B cell (primary cell): ENCODE measurements around the gene CSDE1. TPM values are rescaled to one million over a fixed set of nuclear protein-coding genes. Genes with fewer than 3 reads are reported as not detected.

Experiments
- ATAC-seq: fragments of 200-7000 bp; cut with Tn5 transposase; one replicate; pipeline ENCODE4 v1.10.0; 2021; ENCODE audit warnings: low read depth, mild to moderate bottlenecking, moderate number of reproducible peaks, moderate library complexity
- CTCF ChIA-PET: fragments of 350-600 bp; sonication (Branson Sonifier 250); formaldehyde crosslinking; loops from one replicate; lab custom pipeline; 2021; ENCODE audit warnings: antibody characterized with exemption, inconsistent platforms; lab: Charles Lee
- POLR2A ChIA-PET: fragments of 350-600 bp; sonication (Branson Sonifier 250); formaldehyde crosslinking; loops from one replicate; lab custom pipeline; 2021; ENCODE audit warnings: antibody characterized with exemption; lab: Charles Lee
- DNase-seq: peaks from one replicate; pipeline ENCODE4 v3.0.0; 2013
- H2AFZ ChIP-seq: 2 replicates; pipeline ENCODE4 v1.6.1; 2012; ENCODE audit warnings: mild to moderate bottlenecking, low read depth, low read length; ENCODE audit not compliant: insufficient read depth, poor library complexity, severe bottlenecking
- H3K27ac ChIP-seq, 2 donors: 1 replicate in 1 of 2; 2 replicates in 1 of 2; pipeline ENCODE4 v1.5.1; 2012 to 2013; ENCODE audit warnings: low read length in 2 of 2, mild to moderate bottlenecking in 2 of 2, moderate library complexity in 1 of 2
- H3K27me3 ChIP-seq, 4 experiments: fragments of 200-600 bp in 1 of 4; sonication (generic) in 1 of 4; replicated peaks in 1 of 4; 1 replicate in 2 of 4; 2 replicates in 2 of 4; pipeline versions ENCODE4 v1.6.1 to v1.7.0; 2013 to 2016; ENCODE audit warnings: low read length in 3 of 4, mild to moderate bottlenecking in 2 of 4, mixed read lengths in 1 of 4, moderate library complexity in 1 of 4; ENCODE audit not compliant: insufficient read depth in 4 of 4, control insufficient read depth in 3 of 4; ENCODE audit errors: control extremely low read depth in 1 of 4
- H3K36me3 ChIP-seq, 2 experiments: replicated peaks in 1 of 2; 1 replicate in 1 of 2; 2 replicates in 1 of 2; pipeline versions ENCODE4 v1.6.1 to v1.7.1; 2013; ENCODE audit warnings: low read length in 1 of 2; ENCODE audit not compliant: insufficient read depth in 2 of 2, control insufficient read depth in 1 of 2; ENCODE audit errors: control extremely low read depth in 1 of 2, extremely low read depth in 1 of 2
- H3K4me1 ChIP-seq, 2 donors: fragments of 200-600 bp in 1 of 2; sonication (generic) in 1 of 2; 1 replicate in 1 of 2; 2 replicates in 1 of 2; pipeline versions ENCODE4 v1.5.1 to v1.6.1; 2013 to 2017; ENCODE audit warnings: low read length in 2 of 2; ENCODE audit not compliant: control insufficient read depth in 2 of 2, insufficient read depth in 2 of 2
- H3K4me2 ChIP-seq: replicated peaks from 2 replicates; pipeline ENCODE3; 2012; ENCODE audit warnings: mild to moderate bottlenecking, low read depth, low read length; ENCODE audit not compliant: poor library complexity, severe bottlenecking
- H3K4me3 ChIP-seq, 5 experiments: fragments of 200-600 bp in 1 of 5; sonication (generic) in 1 of 5; 1 replicate in 3 of 5; 2 replicates in 2 of 5; pipeline versions ENCODE4 v1.5.1 to v1.7.0; 2011 to 2016; ENCODE audit warnings: low read length in 4 of 5, mild to moderate bottlenecking in 4 of 5, low read depth in 2 of 5, control low read depth in 1 of 5, moderate library complexity in 1 of 5; ENCODE audit not compliant: insufficient read depth in 1 of 5; ENCODE audit errors: control extremely low read depth in 1 of 5, extremely low read depth in 1 of 5
- H3K79me2 ChIP-seq: fragments of 200-600 bp; sonication (generic); one replicate; pipeline ENCODE4 v1.6.0; 2016; ENCODE audit warnings: low read length; ENCODE audit not compliant: control insufficient read depth, insufficient read depth
- H3K9ac ChIP-seq: fragments of 200-600 bp; sonication (generic); 2 replicates; pipeline ENCODE4 v1.6.1; 2017; ENCODE audit warnings: mild to moderate bottlenecking, low read length, moderate library complexity
- H3K9me3 ChIP-seq, 3 donors: one replicate each; pipeline versions ENCODE4 v1.6.1 to v1.7.1; 2013; ENCODE audit warnings: low read length in 2 of 3; ENCODE audit not compliant: control insufficient read depth in 2 of 3, insufficient read depth in 1 of 3; ENCODE audit errors: control extremely low read depth in 1 of 3
- H4K20me1 ChIP-seq: 2 replicates; pipeline ENCODE4 v1.6.0; 2012; ENCODE audit warnings: mild to moderate bottlenecking, low read length; ENCODE audit not compliant: insufficient read depth, control insufficient read depth, poor library complexity, severe bottlenecking
- H3K27ac Mint-ChIP-seq: one replicate; pipeline ENCODE4 v1.8.0; 2021; ENCODE audit warnings: mixed read lengths
- H3K27me3 Mint-ChIP-seq: one replicate; pipeline ENCODE4 v1.8.0; 2021; ENCODE audit warnings: mixed read lengths
- H3K4me1 Mint-ChIP-seq: one replicate; pipeline ENCODE4 v1.8.0; 2021; ENCODE audit warnings: mixed read lengths
- H3K4me3 Mint-ChIP-seq: one replicate; pipeline ENCODE4 v1.8.0; 2021; ENCODE audit warnings: mixed read lengths
- H3K9me3 Mint-ChIP-seq: one replicate; pipeline ENCODE4 v1.8.0; 2022; ENCODE audit warnings: mixed read lengths; ENCODE audit not compliant: insufficient read depth
- EZH2 ChIP-seq: IDR thresholded peaks from 2 replicates; pipeline ENCODE4 v1.6.1; 2012; ENCODE audit warnings: borderline replicate concordance, low read depth, mild to moderate bottlenecking, moderate library complexity, low read length; ENCODE audit not compliant: insufficient read depth, poor library complexity, severe bottlenecking
- WGBS: methylation state at CpG from one replicate; pipeline ENCODE4 v1.1.5; 2013; ENCODE audit warnings: missing lambda C conversion rate; ENCODE audit not compliant: insufficient coverage; 5-methylcytosine and 5-hydroxymethylcytosine counted together
- intact Hi-C: fragments of 100-400 bp; cut with micrococcal nuclease; formaldehyde crosslinking; loops from one replicate; pipeline ENCODE4 v1.10.0; 2022
- polyA plus RNA-seq: library from polyadenylated mRNA; depleted of rRNA; stranded (reverse); fragments of >200 nt; gene quantifications from 2 replicates; pipeline ENCODE4 v1.2.3, GENCODE V29; 2012
- total RNA-seq, 2 donors: library from RNA; stranded (reverse); fragments of 120-200 nt in 1 of 2; gene quantifications; 1 replicate in 1 of 2; 2 replicates in 1 of 2; pipeline versions ENCODE4 v1.2.3 to v1.2.4, GENCODE V29; 2013 to 2022
- TF ChIP-seq, protein P1 (sequence below): fragments of 200-600 bp; IDR thresholded peaks from one replicate; pipeline ENCODE4 v1.8.0; 2022; ENCODE audit warnings: antibody characterized with exemption, mild to moderate bottlenecking

CSDE1 gene
- total and polyA plus RNA-seq, 2 donors (not counting 1 experiment from before 2014, with no cell fraction given), result 114 to 454 TPM

DNA sequence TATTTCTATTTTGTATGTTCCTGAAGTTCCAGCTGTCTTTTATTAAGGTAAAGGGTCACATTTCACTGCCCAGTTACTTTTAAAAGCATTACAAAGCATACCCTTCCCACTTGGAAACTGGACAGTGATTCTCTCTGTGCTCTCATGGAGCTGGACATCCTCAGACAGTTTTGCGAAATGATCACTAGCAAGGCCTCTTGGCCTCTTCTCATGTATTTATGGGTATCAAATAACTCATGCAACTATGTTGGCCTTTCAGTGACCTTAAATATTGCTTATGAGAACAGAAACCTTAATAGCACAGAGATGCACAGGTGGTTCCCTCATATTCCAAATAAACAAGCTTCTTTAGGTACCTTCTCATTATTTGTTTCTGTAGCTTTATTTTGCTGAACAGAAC lies 54.5 kb downstream of the CSDE1 start:
- no peak overlapping the region for H2AFZ ChIP-seq
- peaks cover 5% of the 10 kb centered on the region for H3K27me3 Mint-ChIP-seq
- no peaks in the 10 kb centered on the region for H4K20me1 ChIP-seq
- no peaks in the 10 kb centered on the region for H3K4me1 Mint-ChIP-seq
- DNase-seq (no peak), ATAC-seq (no peak)
- no peak overlapping the region for H3K27ac ChIP-seq
- H3K9me3 ChIP-seq, result no peaks in the 10 kb centered on the region
- no CpG with 5 or more reads among the region's 1 CpG for WGBS
- ChIA-PET POLR2A (no interaction called here), CTCF (no interaction called here)
- TF ChIP-seq, protein P1, sequence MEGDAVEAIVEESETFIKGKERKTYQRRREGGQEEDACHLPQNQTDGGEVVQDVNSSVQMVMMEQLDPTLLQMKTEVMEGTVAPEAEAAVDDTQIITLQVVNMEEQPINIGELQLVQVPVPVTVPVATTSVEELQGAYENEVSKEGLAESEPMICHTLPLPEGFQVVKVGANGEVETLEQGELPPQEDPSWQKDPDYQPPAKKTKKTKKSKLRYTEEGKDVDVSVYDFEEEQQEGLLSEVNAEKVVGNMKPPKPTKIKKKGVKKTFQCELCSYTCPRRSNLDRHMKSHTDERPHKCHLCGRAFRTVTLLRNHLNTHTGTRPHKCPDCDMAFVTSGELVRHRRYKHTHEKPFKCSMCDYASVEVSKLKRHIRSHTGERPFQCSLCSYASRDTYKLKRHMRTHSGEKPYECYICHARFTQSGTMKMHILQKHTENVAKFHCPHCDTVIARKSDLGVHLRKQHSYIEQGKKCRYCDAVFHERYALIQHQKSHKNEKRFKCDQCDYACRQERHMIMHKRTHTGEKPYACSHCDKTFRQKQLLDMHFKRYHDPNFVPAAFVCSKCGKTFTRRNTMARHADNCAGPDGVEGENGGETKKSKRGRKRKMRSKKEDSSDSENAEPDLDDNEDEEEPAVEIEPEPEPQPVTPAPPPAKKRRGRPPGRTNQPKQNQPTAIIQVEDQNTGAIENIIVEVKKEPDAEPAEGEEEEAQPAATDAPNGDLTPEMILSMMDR, result no peak
- TF ChIP-seq EZH2, result no peak
- H3K4me2 ChIP-seq, result no peak overlapping the region
- H3K79me2 ChIP-seq, result no peaks in the 10 kb centered on the region
- no peak overlapping the region for H3K4me3 Mint-ChIP-seq
- H3K36me3 ChIP-seq, result peaks cover 0 to 20% of the 10 kb centered on the region in 2 experiments
- H3K4me1 ChIP-seq, result no peaks in the 10 kb centered on the region
- H3K27ac Mint-ChIP-seq, result no peak overlapping the region
- no peak overlapping the region for H3K4me3 ChIP-seq
- intact Hi-C loops, result no loop called here
- H3K9me3 Mint-ChIP-seq, result no peaks in the 10 kb centered on the region
- no peak overlapping the region for H3K9ac ChIP-seq
- H3K27me3 ChIP-seq, result no peaks in the 10 kb centered on the region

DNA sequence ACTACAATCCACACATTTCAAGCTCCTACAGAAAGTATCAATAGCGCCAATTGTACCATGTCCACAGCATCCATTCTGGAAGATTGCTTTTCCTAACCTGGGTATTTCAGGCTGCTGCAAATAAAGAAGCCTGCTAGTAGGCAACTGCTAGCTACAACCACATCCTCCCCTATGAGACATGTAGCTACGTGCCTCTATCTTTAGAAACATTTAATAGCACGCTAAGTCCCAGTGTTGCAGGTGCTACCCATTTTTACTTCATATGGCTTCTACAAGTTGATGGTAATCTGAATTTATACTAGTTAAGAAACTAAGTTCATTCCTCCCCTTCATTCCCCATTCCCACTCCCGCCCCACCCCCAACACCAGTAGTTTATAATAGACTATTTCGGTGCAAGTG lies 55.0 kb downstream of the CSDE1 start:
- DNase-seq, result no peak
- intact Hi-C loops, result no loop called here
- CTCF ChIA-PET, result no interaction called here
- Mint-ChIP-seq H3K27ac (no peak overlapping the region), H3K4me1 (no peaks in the 10 kb centered on the region), H3K4me3 (no peak overlapping the region), H3K9me3 (no peaks in the 10 kb centered on the region), H3K27me3 (peaks cover 7% of the 10 kb centered on the region)
- Histone ChIP-seq H3K79me2 (no peaks in the 10 kb centered on the region), H3K4me3 (no peak overlapping the region), H3K27me3 (no peaks in the 10 kb centered on the region), H3K27ac (no peak overlapping the region), H3K4me2 (no peak overlapping the region), H3K9ac (no peak overlapping the region), H4K20me1 (no peaks in the 10 kb centered on the region), H3K9me3 (no peaks in the 10 kb centered on the region), H3K4me1 (no peaks in the 10 kb centered on the region), H2AFZ (no peak overlapping the region), H3K36me3 (peaks cover 0 to 15% of the 10 kb centered on the region in 2 experiments)
- TF ChIP-seq, protein P1, result no peak
- TF ChIP-seq EZH2, result no peak
- POLR2A ChIA-PET, result no interaction called here
- no peak for ATAC-seq
- WGBS, result 100% methylated on average over 1 of the region's 5 CpGs
